CD1c-positive myeloid dendritic cell (primary cell): ENCODE data around the gene CIB4.
A peak's percentile ranks its signal among the peaks of the same experiment; 100 is the strongest.

Experiments
- DNase-seq: peaks from one replicate; pipeline ENCODE4 v3.0.0-alpha.2; 2016; ENCODE audit errors: extremely low spot score

The CIB4 gene

GRCh38 chr2:26606847-26607190 lies 34.3 kb downstream of the CIB4 start:
- DNase-seq = no peak

GRCh38 chr2:26605999-26606846 lies 34.9 kb downstream of the CIB4 start:
- DNase-seq = no peak

GRCh38 chr2:26605195-26605998 lies 35.8 kb downstream of the CIB4 start:
- peak; percentile 72 for DNase-seq

GRCh38 chr2:26602575-26602974 lies 38.6 kb downstream of the CIB4 start:
- no peak for DNase-seq

GRCh38 chr2:26599387-26599786 lies 41.8 kb downstream of the CIB4 start:
- DNase-seq = no peak

GRCh38 chr2:26598996-26599373 lies 42.2 kb downstream of the CIB4 start:
- DNase-seq = no peak

- DNase-seq = no peak
Observed at GRCh38 chr2:26598336-26598995, 42.7 kb downstream of the CIB4 start.

GRCh38 chr2:26597197-26597596 lies 44.0 kb downstream of the CIB4 start:
- DNase-seq = no peak

GRCh38 chr2:26595146-26595545 lies 46.0 kb downstream of the CIB4 start:
- DNase-seq = no peak

- no peak for DNase-seq
Observed at GRCh38 chr2:26591619-26592505, 49.3 kb downstream of the CIB4 start.

- no peak for DNase-seq
Observed at GRCh38 chr2:26590980-26591618, 50.1 kb downstream of the CIB4 start.

GRCh38 chr2:26590508-26590907 lies 50.7 kb downstream of the CIB4 start:
- DNase-seq = no peak

- DNase-seq = no peak
Observed at GRCh38 chr2:26588576-26588975, 52.6 kb downstream of the CIB4 start.

GRCh38 chr2:26587994-26588393 lies 53.2 kb downstream of the CIB4 start:
- no peak for DNase-seq

GRCh38 chr2:26585966-26586365 lies 55.2 kb downstream of the CIB4 start:
- DNase-seq = no peak

GRCh38 chr2:26585100-26585499 lies 56.1 kb downstream of the CIB4 start:
- DNase-seq = no peak

GRCh38 chr2:26584656-26585055 lies 56.5 kb downstream of the CIB4 start:
- DNase-seq = no peak

- DNase-seq = no peak
Observed at GRCh38 chr2:26584191-26584590, 57.0 kb downstream of the CIB4 start.

- DNase-seq = no peak
Observed at GRCh38 chr2:26583381-26583911, 57.7 kb downstream of the CIB4 start.

- no peak for DNase-seq
Observed at GRCh38 chr2:26582890-26583289, 58.3 kb downstream of the CIB4 start.
